Astrocyte of the cerebellum (primary cell): ENCODE measurements around the gene COMT.

Experiments
- DNase-seq: peaks from one replicate; pipeline ENCODE4 v3.0.0-alpha.2; 2011; ENCODE audit warnings: low read depth
- H3K4me3 ChIP-seq: 2 replicates; pipeline ENCODE4 v1.5.1; 2011; ENCODE audit warnings: mild to moderate bottlenecking, low read depth, low read length, moderate library complexity
- CTCF ChIP-seq: IDR thresholded peaks from 2 replicates; pipeline ENCODE4 v1.5.1; 2012; ENCODE audit warnings: low read length, low read depth, moderate library complexity, mild to moderate bottlenecking; ENCODE audit errors: missing control alignments
- in situ Hi-C: cut with HindIII; loops from 2 replicates; pipeline ENCODE4 v1.10.0; 2017; ENCODE audit warnings: low sequenced_read_pairs

Gene COMT

GRCh38 chr22:19936513-19936912, 5.1 kb upstream of the COMT start:
- no peak for TF ChIP-seq CTCF
- in situ Hi-C loops: no loop called here
- no peak for DNase-seq
- no peak overlapping the region for H3K4me3 ChIP-seq

GRCh38 chr22:19937616-19938473, 3.7 kb upstream of the COMT start:
- TF ChIP-seq CTCF: no peak
- in situ Hi-C loops: no loop called here

GRCh38 chr22:19940536-19941364, 822 bp upstream of the COMT start:
- in situ Hi-C loops: no loop called here
- H3K4me3 ChIP-seq: peak overlapping the region; percentile 59
- no peak for DNase-seq
- TF ChIP-seq CTCF: no peak

More at GRCh38 chr22:19937616-19938473, 3.7 kb upstream of the COMT start:
- no peak overlapping the region for H3K4me3 ChIP-seq
- no peak for DNase-seq

- in situ Hi-C loops: no loop called here
- DNase-seq: peak; percentile 55
- TF ChIP-seq CTCF: no peak
- peak overlapping the region; percentile 59 for H3K4me3 ChIP-seq
Observed at GRCh38 chr22:19942157-19943081, 847 bp downstream of the COMT start.

- peak; percentile 26 for TF ChIP-seq CTCF
- peak; percentile 80 for DNase-seq
- peak overlapping the region; percentile 59 for H3K4me3 ChIP-seq
- in situ Hi-C loops: no loop called here
Observed at GRCh38 chr22:19943082-19944026, 1.8 kb downstream of the COMT start.
